Neural crest cell (in vitro differentiated cells): ENCODE measurements around the gene NPIPA1. TPM values are rescaled to one million over a fixed set of nuclear protein-coding genes. Genes with fewer than 3 reads are reported as not detected.
"Not testable (repeated sequence)": the region's sequence is repeated elsewhere in the genome, so short reads cannot be mapped to it uniquely, and the experiment has no call there.

Experiments used
- DNase-seq: peaks from one replicate; pipeline ENCODE4 v3.0.0; 2021; ENCODE audit warnings: low read depth, mixed read lengths, low spot score
- H3K27ac Mint-ChIP-seq: one replicate; pipeline ENCODE4 v1.8.0; 2021; ENCODE audit warnings: mild to moderate bottlenecking, mixed read lengths; ENCODE audit not compliant: unreplicated experiment
- H3K27me3 Mint-ChIP-seq: 2 replicates; pipeline ENCODE4 v1.8.0; 2021; ENCODE audit warnings: low read depth, mild to moderate bottlenecking, mixed read lengths
- H3K36me3 Mint-ChIP-seq: 2 replicates; pipeline ENCODE4 v1.8.0; 2021; ENCODE audit warnings: low read depth, mild to moderate bottlenecking, mixed read lengths
- H3K4me1 Mint-ChIP-seq: 2 replicates; pipeline ENCODE4 v1.8.0; 2021; ENCODE audit warnings: mixed read lengths
- H3K4me3 Mint-ChIP-seq: one replicate; pipeline ENCODE4 v1.8.0; 2021; ENCODE audit warnings: mild to moderate bottlenecking, mixed read lengths
- H3K9me3 Mint-ChIP-seq: 2 replicates; pipeline ENCODE4 v1.8.0; 2021; ENCODE audit warnings: mixed read lengths
- total RNA-seq: library from RNA; stranded (reverse); gene quantifications from 2 replicates; pipeline ENCODE4 v1.2.1, GENCODE V29; 2021

NPIPA1 gene
- total RNA-seq, 1 donor from 2014 or later: 171 TPM

- H3K9me3 Mint-ChIP-seq, H3K4me3 Mint-ChIP-seq, H3K27me3 Mint-ChIP-seq, H3K36me3 Mint-ChIP-seq, H3K4me1 Mint-ChIP-seq, H3K27ac Mint-ChIP-seq, DNase-seq: not testable (repeated sequence)
Observed at GRCh38 chr16:14919837-14920600, 17.2 kb upstream of the NPIPA1 start.

- H3K4me3 Mint-ChIP-seq, DNase-seq, H3K4me1 Mint-ChIP-seq, H3K9me3 Mint-ChIP-seq, H3K27ac Mint-ChIP-seq, H3K36me3 Mint-ChIP-seq, H3K27me3 Mint-ChIP-seq: not testable (repeated sequence)
Observed at GRCh38 chr16:14922285-14922684, 15.0 kb upstream of the NPIPA1 start.

GRCh38 chr16:14922968-14923367 is 14.3 kb upstream of the NPIPA1 start:
- H3K27me3 Mint-ChIP-seq, H3K4me3 Mint-ChIP-seq, H3K4me1 Mint-ChIP-seq, DNase-seq, H3K36me3 Mint-ChIP-seq, H3K9me3 Mint-ChIP-seq, H3K27ac Mint-ChIP-seq: not testable (repeated sequence)

GRCh38 chr16:14923394-14924088 is 13.7 kb upstream of the NPIPA1 start:
- not testable (repeated sequence) for H3K27ac Mint-ChIP-seq, H3K9me3 Mint-ChIP-seq, DNase-seq, H3K27me3 Mint-ChIP-seq, H3K4me1 Mint-ChIP-seq, H3K4me3 Mint-ChIP-seq, H3K36me3 Mint-ChIP-seq

- H3K36me3 Mint-ChIP-seq, H3K27ac Mint-ChIP-seq, H3K27me3 Mint-ChIP-seq, H3K4me1 Mint-ChIP-seq, H3K9me3 Mint-ChIP-seq, DNase-seq, H3K4me3 Mint-ChIP-seq: not testable (repeated sequence)
Observed at GRCh38 chr16:14924359-14924758, 12.9 kb upstream of the NPIPA1 start.

- H3K36me3 Mint-ChIP-seq, H3K4me1 Mint-ChIP-seq, H3K9me3 Mint-ChIP-seq, H3K27me3 Mint-ChIP-seq, DNase-seq, H3K27ac Mint-ChIP-seq, H3K4me3 Mint-ChIP-seq: not testable (repeated sequence)
Observed at GRCh38 chr16:14924982-14925381, 12.3 kb upstream of the NPIPA1 start.

- H3K27ac Mint-ChIP-seq: peak overlapping the region; percentile 87
- not testable (repeated sequence) for DNase-seq, H3K4me3 Mint-ChIP-seq
Observed at GRCh38 chr16:14928064-14928714, 9.1 kb upstream of the NPIPA1 start.

GRCh38 chr16:14929176-14929575 is 8.1 kb upstream of the NPIPA1 start:
- H3K36me3 Mint-ChIP-seq, H3K4me1 Mint-ChIP-seq, DNase-seq, H3K27me3 Mint-ChIP-seq, H3K27ac Mint-ChIP-seq, H3K9me3 Mint-ChIP-seq, H3K4me3 Mint-ChIP-seq: not testable (repeated sequence)

More at GRCh38 chr16:14928064-14928714, 9.1 kb upstream of the NPIPA1 start:
- not testable (repeated sequence) for H3K9me3 Mint-ChIP-seq, H3K27me3 Mint-ChIP-seq, H3K4me1 Mint-ChIP-seq, H3K36me3 Mint-ChIP-seq

- DNase-seq: not testable (repeated sequence)
Observed at GRCh38 chr16:14930246-14930645, 7.0 kb upstream of the NPIPA1 start.

GRCh38 chr16:14930971-14931370 is 6.3 kb upstream of the NPIPA1 start:
- not testable (repeated sequence) for H3K9me3 Mint-ChIP-seq, H3K4me3 Mint-ChIP-seq, DNase-seq, H3K27me3 Mint-ChIP-seq, H3K36me3 Mint-ChIP-seq, H3K4me1 Mint-ChIP-seq, H3K27ac Mint-ChIP-seq

More at GRCh38 chr16:14930246-14930645, 7.0 kb upstream of the NPIPA1 start:
- H3K27ac Mint-ChIP-seq, H3K4me3 Mint-ChIP-seq, H3K36me3 Mint-ChIP-seq, H3K9me3 Mint-ChIP-seq, H3K4me1 Mint-ChIP-seq, H3K27me3 Mint-ChIP-seq: not testable (repeated sequence)

GRCh38 chr16:14932581-14933375 is 4.5 kb upstream of the NPIPA1 start:
- not testable (repeated sequence) for H3K4me1 Mint-ChIP-seq, H3K36me3 Mint-ChIP-seq, H3K4me3 Mint-ChIP-seq, H3K9me3 Mint-ChIP-seq, H3K27ac Mint-ChIP-seq, H3K27me3 Mint-ChIP-seq, DNase-seq

- not testable (repeated sequence) for H3K9me3 Mint-ChIP-seq, H3K4me1 Mint-ChIP-seq
Observed at GRCh38 chr16:14937994-14938393, 751 bp downstream of the NPIPA1 start.

GRCh38 chr16:14942686-14943085 is 5.4 kb downstream of the NPIPA1 start:
- H3K4me3 Mint-ChIP-seq, DNase-seq, H3K36me3 Mint-ChIP-seq, H3K27me3 Mint-ChIP-seq, H3K9me3 Mint-ChIP-seq, H3K4me1 Mint-ChIP-seq, H3K27ac Mint-ChIP-seq: not testable (repeated sequence)

More at GRCh38 chr16:14937994-14938393, 751 bp downstream of the NPIPA1 start:
- H3K36me3 Mint-ChIP-seq, DNase-seq, H3K27ac Mint-ChIP-seq, H3K4me3 Mint-ChIP-seq, H3K27me3 Mint-ChIP-seq: not testable (repeated sequence)
